Gastrocnemius medialis (tissue), 4 donors: Measurements from ENCODE around the gene BMP7.

ENCODE experiments used
- CTCF ChIP-seq, 5 experiments: fragments of 450-650 bp in 3 of 5; fragments of 200-600 bp in 2 of 5; sonication (generic) in 2 of 5; IDR thresholded peaks in 4 of 5; conservative IDR thresholded peaks in 1 of 5; 1 replicate in 4 of 5; 2 replicates in 1 of 5; pipeline ENCODE4 v1.5.1; 2016 to 2019; ENCODE audit warnings: antibody characterized with exemption in 5 of 5, mild to moderate bottlenecking in 3 of 5, moderate library complexity in 3 of 5
- POLR2A ChIP-seq, 2 donors: fragments of 450-650 bp; IDR thresholded peaks; one replicate each; pipeline ENCODE4 v1.6.1; 2017; ENCODE audit warnings: antibody characterized with exemption in 2 of 2, mild to moderate bottlenecking in 2 of 2, moderate library complexity in 2 of 2

DNA sequence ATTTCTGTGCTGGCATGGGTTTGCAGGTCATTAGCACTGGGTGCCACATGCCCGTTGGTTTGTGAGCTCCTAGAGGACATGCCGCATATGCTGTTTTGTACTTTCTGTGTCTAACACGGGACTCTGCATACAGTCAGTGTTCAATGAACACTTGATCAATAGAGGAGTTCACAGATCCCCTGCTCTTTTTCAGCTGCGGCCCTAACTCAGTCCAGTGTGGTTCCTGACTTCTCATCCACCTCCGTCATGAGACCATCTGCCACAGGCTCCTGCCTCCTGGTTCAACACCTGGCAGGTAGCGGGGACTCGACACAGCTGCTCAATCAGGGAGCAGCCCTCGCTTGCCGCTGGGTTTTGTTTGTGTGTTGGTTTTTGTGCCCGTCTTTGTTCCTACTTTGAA, 13.8 kb upstream of the BMP7 start:
- no peak for TF ChIP-seq CTCF (IDR thresholded peaks at IDR 0.05 in 4 of 5, conservative IDR thresholded peaks at IDR 0.05 in 1 of 5)
- no peak for TF ChIP-seq POLR2A (IDR thresholded peaks at IDR 0.05)
